HepG2 (cell line): ENCODE results near the gene ZNF414. TPM values are rescaled to one million over a fixed set of nuclear protein-coding genes. Genes with fewer than 3 reads are reported as not detected.
A peak's percentile ranks its signal among the peaks of the same experiment; 100 is the strongest.

Source experiments
- ARNT2 ChIP-seq: sonication (generic); formaldehyde crosslinking; IDR thresholded peaks from 2 replicates; pipeline ENCODE4 v1.8.0; 2022; ENCODE audit warnings: mild to moderate bottlenecking, low read depth, missing genetic modification reagents, moderate library complexity
- ASH2L ChIP-seq: fragments of 300-600, 200-600 bp; sonication (generic); IDR thresholded peaks from 2 replicates; pipeline ENCODE4 v1.7.0; 2017; ENCODE audit warnings: low read depth, mild to moderate bottlenecking, moderate library complexity, mixed read lengths, low read length; ENCODE audit not compliant: insufficient read length
- DR1 ChIP-seq: sonication (generic); formaldehyde crosslinking; IDR thresholded peaks from 2 replicates; pipeline ENCODE4 v1.8.0; 2021; ENCODE audit warnings: mild to moderate bottlenecking, missing genetic modification reagents, inconsistent platforms
- ELF1 ChIP-seq: sonication (generic); formaldehyde crosslinking; IDR thresholded peaks from 2 replicates; pipeline ENCODE4 v1.4.0; 2020; ENCODE audit warnings: missing genetic modification reagents
- HIVEP1 ChIP-seq: sonication (generic); formaldehyde crosslinking; IDR thresholded peaks from 2 replicates; pipeline ENCODE4 v1.4.0; 2020; ENCODE audit warnings: mild to moderate bottlenecking, missing genetic modification reagents
- IKZF4 ChIP-seq: sonication (generic); formaldehyde crosslinking; IDR thresholded peaks from 2 replicates; pipeline ENCODE4 v1.5.1; 2020; ENCODE audit warnings: borderline replicate concordance, mild to moderate bottlenecking, low read depth, missing genetic modification reagents; ENCODE audit errors: not compliant biosample characterization
- ISL2 ChIP-seq: sonication (generic); formaldehyde crosslinking; IDR thresholded peaks from 2 replicates; pipeline ENCODE4 v1.5.0; 2020; ENCODE audit warnings: missing genetic modification reagents
- POLR2A ChIP-seq, 2 experiments: IDR thresholded peaks; 2 replicates each; pipeline ENCODE4 v1.6.1; 2011; ENCODE audit warnings: low read depth in 2 of 2, low read length in 2 of 2, mild to moderate bottlenecking in 1 of 2, moderate library complexity in 1 of 2; ENCODE audit not compliant: insufficient read depth in 1 of 2
- ZBTB38 ChIP-seq: sonication (generic); formaldehyde crosslinking; IDR thresholded peaks from 2 replicates; pipeline ENCODE4 v1.5.1; 2020; ENCODE audit warnings: mild to moderate bottlenecking, missing genetic modification reagents
- ZKSCAN1 ChIP-seq: fragments of 150-350 bp; IDR thresholded peaks from 2 replicates; pipeline ENCODE4 v1.6.1; 2014; ENCODE audit warnings: low read length
- ZNF143 ChIP-seq: sonication (generic); formaldehyde crosslinking; IDR thresholded peaks from 2 replicates; pipeline ENCODE4 v1.4.0; 2020; ENCODE audit warnings: missing genetic modification reagents
- ZNF260 ChIP-seq: sonication (generic); formaldehyde crosslinking; IDR thresholded peaks from 2 replicates; pipeline ENCODE4 v1.4.0; 2020; ENCODE audit warnings: missing genetic modification reagents, low read depth, mild to moderate bottlenecking, borderline replicate concordance
- ZNF30 ChIP-seq: sonication (generic); formaldehyde crosslinking; IDR thresholded peaks from 2 replicates; pipeline ENCODE4 v1.5.0; 2020; ENCODE audit warnings: mild to moderate bottlenecking, missing genetic modification reagents
- ZNF317 ChIP-seq: sonication (generic); formaldehyde crosslinking; IDR thresholded peaks from 2 replicates; pipeline ENCODE4 v1.5.0; 2020; ENCODE audit warnings: mild to moderate bottlenecking, missing genetic modification reagents
- ZNF383 ChIP-seq: sonication (generic); formaldehyde crosslinking; IDR thresholded peaks from 2 replicates; pipeline ENCODE4 v1.4.0; 2020; ENCODE audit warnings: missing genetic modification reagents, mild to moderate bottlenecking, borderline replicate concordance
- ZNF563 ChIP-seq: sonication (generic); formaldehyde crosslinking; IDR thresholded peaks from 2 replicates; pipeline ENCODE4 v1.8.0; 2022; ENCODE audit warnings: mild to moderate bottlenecking, moderate library complexity, missing genetic modification reagents
- ZNF83 ChIP-seq: sonication (generic); formaldehyde crosslinking; IDR thresholded peaks from 2 replicates; pipeline ENCODE4 v1.4.0; 2020; ENCODE audit warnings: missing genetic modification reagents, mild to moderate bottlenecking, borderline replicate concordance
- polyA plus RNA-seq, 8 experiments: library from polyadenylated mRNA; depleted of rRNA in 3 of 8; stranded (reverse) in 7 of 8; unstranded in 1 of 8; fragments of >200 nt; fragmentation: Illumina TruSeq in 4 of 8; extraction: Trizol in 4 of 8; gene quantifications; 2 replicates each; pipeline versions ENCODE4 v1.2.1 to v1.2.3, GENCODE V29; 2011 to 2016; ENCODE audit warnings: low read depth in 4 of 8, missing spikeins in 1 of 8, mixed read lengths in 1 of 8; ENCODE audit not compliant: insufficient read depth in 1 of 8
- total RNA-seq, 5 experiments: library from RNA; depleted of rRNA; stranded (reverse); fragments of >200 nt; fragmentation: Illumina TruSeq; extraction: Trizol; gene quantifications; 2 replicates each; pipeline ENCODE4 v1.2.3, GENCODE V29; 2016; ENCODE audit warnings: low read depth in 1 of 5
- TF ChIP-seq, protein P1 (sequence below): sonication (generic); formaldehyde crosslinking; IDR thresholded peaks from 2 replicates; pipeline ENCODE4 v1.8.0; 2022; ENCODE audit warnings: mild to moderate bottlenecking, missing genetic modification reagents
- TF ChIP-seq, protein P2 (sequence below): sonication (generic); formaldehyde crosslinking; conservative IDR thresholded peaks from 2 replicates; pipeline ENCODE4 v1.8.0; 2022; ENCODE audit warnings: missing genetic modification reagents
- TF ChIP-seq, protein P3 (sequence below): fragments of 450-650 bp; IDR thresholded peaks from 2 replicates; pipeline ENCODE4 v1.6.1; 2016
- TF ChIP-seq, protein P4 (sequence below): sonication (generic); formaldehyde crosslinking; IDR thresholded peaks from 2 replicates; pipeline ENCODE4 v1.8.1; 2023; ENCODE audit warnings: mild to moderate bottlenecking, missing genetic modification reagents
- TF ChIP-seq, protein P5 (sequence below): sonication (generic); formaldehyde crosslinking; IDR thresholded peaks from 2 replicates; pipeline ENCODE4 v1.4.0; 2020; ENCODE audit warnings: mild to moderate bottlenecking, missing genetic modification reagents

The ZNF414 gene
- total and polyA plus RNA-seq, 2 of the 13 experiments (the other 11 are each of a cell fraction or from before 2014, with no cell fraction given), result 2.5 to 4.0 TPM

DNA sequence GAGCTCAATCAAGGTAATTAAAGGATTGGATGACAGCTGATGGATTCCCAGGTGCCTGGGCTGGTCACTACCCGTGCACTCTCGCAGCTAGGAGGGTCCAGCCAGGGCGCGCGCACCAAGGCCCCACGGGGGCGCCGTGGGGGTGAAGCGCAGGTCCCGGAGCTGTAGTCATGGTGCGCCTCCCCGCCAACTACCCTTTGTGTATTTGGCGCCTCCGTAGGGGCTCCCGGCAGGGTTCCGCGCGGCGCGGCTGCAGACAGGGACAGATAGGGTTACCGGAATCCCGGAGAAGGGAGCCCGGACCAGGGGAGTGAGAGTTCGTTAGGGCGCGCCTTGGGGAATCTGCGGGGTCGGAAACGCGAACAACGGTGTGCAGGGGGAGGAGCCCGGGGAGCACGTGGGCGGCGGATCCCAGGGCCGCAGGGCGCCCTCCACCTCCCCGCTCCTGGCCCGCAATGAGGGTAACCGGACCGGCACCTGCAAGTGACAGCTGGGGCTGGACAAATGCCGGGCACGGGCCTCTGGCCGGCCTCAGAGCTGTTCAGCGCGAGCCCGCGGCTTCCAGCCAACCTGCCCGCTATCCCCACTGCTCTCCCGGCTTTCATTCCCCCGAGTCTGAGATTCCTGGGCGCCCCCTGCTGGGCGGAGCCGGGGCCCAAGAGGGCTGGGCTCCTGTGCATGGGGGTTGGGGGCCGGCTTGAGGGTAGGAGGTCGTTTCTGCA is 8.1 kb downstream of the ZNF414 start (continued):
- TF ChIP-seq ZKSCAN1 (no peak), ZNF317 (CRISPR knock-in tag) (peak; percentile 36; the same call in 1 of the 2 replicates), ZNF260 (CRISPR knock-in tag) (no peak), ASH2L (peak; percentile 31), HIVEP1 (CRISPR knock-in tag) (peak; percentile 70; the same call in 1 of the 2 replicates), ZNF563 (CRISPR knock-in tag) (peak; percentile 18; the same call in 1 of the 2 replicates), DR1 (CRISPR knock-in tag) (no peak; the same call in 1 of the 2 replicates), ELF1 (no peak), IKZF4 (CRISPR knock-in tag) (no peak), ARNT2 (peak; percentile 48), ISL2 (no peak; the same call in 1 of the 2 replicates), ZNF83 (CRISPR knock-in tag) (no peak), ZNF143 (CRISPR knock-in tag) (no peak), POLR2A (IDR thresholded peaks at IDR 0.05; ENCODE audit: insufficient read depth in 1 of 2, low read depth in 2 of 2, low read length in 2 of 2) (peak; percentile 47 to 50; a peak in 2 of 4 replicates), ZNF383 (CRISPR knock-in tag) (no peak), ZBTB38 (CRISPR knock-in tag) (0 out of 2 replicates have a peak, but pooled peaks have one; percentile 62), ZNF30 (CRISPR knock-in tag) (no peak)
- TF ChIP-seq, protein P1, sequence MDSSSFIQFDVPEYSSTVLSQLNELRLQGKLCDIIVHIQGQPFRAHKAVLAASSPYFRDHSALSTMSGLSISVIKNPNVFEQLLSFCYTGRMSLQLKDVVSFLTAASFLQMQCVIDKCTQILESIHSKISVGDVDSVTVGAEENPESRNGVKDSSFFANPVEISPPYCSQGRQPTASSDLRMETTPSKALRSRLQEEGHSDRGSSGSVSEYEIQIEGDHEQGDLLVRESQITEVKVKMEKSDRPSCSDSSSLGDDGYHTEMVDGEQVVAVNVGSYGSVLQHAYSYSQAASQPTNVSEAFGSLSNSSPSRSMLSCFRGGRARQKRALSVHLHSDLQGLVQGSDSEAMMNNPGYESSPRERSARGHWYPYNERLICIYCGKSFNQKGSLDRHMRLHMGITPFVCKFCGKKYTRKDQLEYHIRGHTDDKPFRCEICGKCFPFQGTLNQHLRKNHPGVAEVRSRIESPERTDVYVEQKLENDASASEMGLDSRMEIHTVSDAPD (CRISPR knock-in tag), result 0 out of 2 replicates have a peak, but pooled peaks have one; percentile 33
- TF ChIP-seq, protein P2, sequence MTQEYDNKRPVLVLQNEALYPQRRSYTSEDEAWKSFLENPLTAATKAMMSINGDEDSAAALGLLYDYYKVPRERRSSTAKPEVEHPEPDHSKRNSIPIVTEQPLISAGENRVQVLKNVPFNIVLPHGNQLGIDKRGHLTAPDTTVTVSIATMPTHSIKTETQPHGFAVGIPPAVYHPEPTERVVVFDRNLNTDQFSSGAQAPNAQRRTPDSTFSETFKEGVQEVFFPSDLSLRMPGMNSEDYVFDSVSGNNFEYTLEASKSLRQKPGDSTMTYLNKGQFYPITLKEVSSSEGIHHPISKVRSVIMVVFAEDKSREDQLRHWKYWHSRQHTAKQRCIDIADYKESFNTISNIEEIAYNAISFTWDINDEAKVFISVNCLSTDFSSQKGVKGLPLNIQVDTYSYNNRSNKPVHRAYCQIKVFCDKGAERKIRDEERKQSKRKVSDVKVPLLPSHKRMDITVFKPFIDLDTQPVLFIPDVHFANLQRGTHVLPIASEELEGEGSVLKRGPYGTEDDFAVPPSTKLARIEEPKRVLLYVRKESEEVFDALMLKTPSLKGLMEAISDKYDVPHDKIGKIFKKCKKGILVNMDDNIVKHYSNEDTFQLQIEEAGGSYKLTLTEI, result no peak
- TF ChIP-seq, protein P3, sequence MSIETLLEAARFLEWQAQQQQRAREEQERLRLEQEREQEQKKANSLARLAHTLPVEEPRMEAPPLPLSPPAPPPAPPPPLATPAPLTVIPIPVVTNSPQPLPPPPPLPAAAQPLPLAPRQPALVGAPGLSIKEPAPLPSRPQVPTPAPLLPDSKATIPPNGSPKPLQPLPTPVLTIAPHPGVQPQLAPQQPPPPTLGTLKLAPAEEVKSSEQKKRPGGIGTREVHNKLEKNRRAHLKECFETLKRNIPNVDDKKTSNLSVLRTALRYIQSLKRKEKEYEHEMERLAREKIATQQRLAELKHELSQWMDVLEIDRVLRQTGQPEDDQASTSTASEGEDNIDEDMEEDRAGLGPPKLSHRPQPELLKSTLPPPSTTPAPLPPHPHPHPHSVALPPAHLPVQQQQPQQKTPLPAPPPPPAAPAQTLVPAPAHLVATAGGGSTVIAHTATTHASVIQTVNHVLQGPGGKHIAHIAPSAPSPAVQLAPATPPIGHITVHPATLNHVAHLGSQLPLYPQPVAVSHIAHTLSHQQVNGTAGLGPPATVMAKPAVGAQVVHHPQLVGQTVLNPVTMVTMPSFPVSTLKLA, result no peak
- TF ChIP-seq, protein P4, sequence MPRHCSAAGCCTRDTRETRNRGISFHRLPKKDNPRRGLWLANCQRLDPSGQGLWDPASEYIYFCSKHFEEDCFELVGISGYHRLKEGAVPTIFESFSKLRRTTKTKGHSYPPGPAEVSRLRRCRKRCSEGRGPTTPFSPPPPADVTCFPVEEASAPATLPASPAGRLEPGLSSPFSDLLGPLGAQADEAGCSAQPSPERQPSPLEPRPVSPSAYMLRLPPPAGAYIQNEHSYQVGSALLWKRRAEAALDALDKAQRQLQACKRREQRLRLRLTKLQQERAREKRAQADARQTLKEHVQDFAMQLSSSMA (CRISPR knock-in tag), result peak; percentile 68; the same call in 1 of the 2 replicates
- TF ChIP-seq, protein P5, sequence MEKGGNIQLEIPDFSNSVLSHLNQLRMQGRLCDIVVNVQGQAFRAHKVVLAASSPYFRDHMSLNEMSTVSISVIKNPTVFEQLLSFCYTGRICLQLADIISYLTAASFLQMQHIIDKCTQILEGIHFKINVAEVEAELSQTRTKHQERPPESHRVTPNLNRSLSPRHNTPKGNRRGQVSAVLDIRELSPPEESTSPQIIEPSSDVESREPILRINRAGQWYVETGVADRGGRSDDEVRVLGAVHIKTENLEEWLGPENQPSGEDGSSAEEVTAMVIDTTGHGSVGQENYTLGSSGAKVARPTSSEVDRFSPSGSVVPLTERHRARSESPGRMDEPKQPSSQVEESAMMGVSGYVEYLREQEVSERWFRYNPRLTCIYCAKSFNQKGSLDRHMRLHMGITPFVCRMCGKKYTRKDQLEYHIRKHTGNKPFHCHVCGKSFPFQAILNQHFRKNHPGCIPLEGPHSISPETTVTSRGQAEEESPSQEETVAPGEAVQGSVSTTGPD (CRISPR knock-in tag), result no peak
